Colonic mucosa (tissue), 4 donors: ENCODE data around the gene E2F3. TPM values are rescaled to one million over a fixed set of nuclear protein-coding genes. Genes with fewer than 3 reads are reported as not detected.

Experiments used
- DNase-seq: peaks from one replicate; pipeline ENCODE4 v3.0.0-alpha.2; 2020
- H3K27ac ChIP-seq: fragments of 200-600 bp; one replicate; pipeline ENCODE4 v1.8.0; 2021
- H3K27me3 ChIP-seq: fragments of 200-600 bp; one replicate; pipeline ENCODE4 v1.8.0; 2021
- H3K36me3 ChIP-seq: fragments of 200-600 bp; one replicate; pipeline ENCODE4 v1.8.0; 2021
- H3K4me1 ChIP-seq: fragments of 200-600 bp; one replicate; pipeline ENCODE4 v1.8.0; 2021; ENCODE audit warnings: mild to moderate bottlenecking
- H3K4me3 ChIP-seq: fragments of 200-600 bp; one replicate; pipeline ENCODE4 v1.8.0; 2021
- H3K9ac ChIP-seq, 2 donors: one replicate each; pipeline ENCODE4 v1.7.0; 2013; ENCODE audit warnings: control low read depth in 2 of 2, low read depth in 2 of 2, low read length in 2 of 2
- H3K9me3 ChIP-seq: fragments of 200-600 bp; one replicate; pipeline ENCODE4 v1.8.0; 2021
- CTCF ChIP-seq: fragments of 200-600 bp; IDR thresholded peaks from one replicate; pipeline ENCODE4 v1.8.0; 2022; ENCODE audit warnings: antibody characterized with exemption, mild to moderate bottlenecking
- intact Hi-C: fragments of 100-400 bp; cut with DNase I; formaldehyde crosslinking; loops from one replicate; pipeline ENCODE4 v1.14.1; 2022
- total RNA-seq, 2 donors: library from RNA; stranded (reverse); fragmentation: NEBNext Ultra II Directional in 1 of 2; extraction: Animal tissue kit (Norgen Biotek cat#: 25700) in 1 of 2; gene quantifications; one replicate each; pipeline ENCODE4 v1.2.1, GENCODE V29; 2021
- donor health status: healthy.
- donor health status: DM: no; HTN: no; CAD: no.
- donor health status: DM: no; HTN: no; CAD: no.

E2F3 gene
- total RNA-seq, 2 donors from 2014 or later, result 10.0 to 11.2 TPM

- no peaks in the 10 kb centered on the region for H3K4me1 ChIP-seq
- TF ChIP-seq CTCF, result no peak
- DNase-seq, result no peak
- no peak overlapping the region for H3K27ac ChIP-seq
- no peak overlapping the region for H3K9ac ChIP-seq
- no peaks in the 10 kb centered on the region for H3K27me3 ChIP-seq
- no peaks in the 10 kb centered on the region for H3K36me3 ChIP-seq
- H3K9me3 ChIP-seq, result no peaks in the 10 kb centered on the region
- no peak overlapping the region for H3K4me3 ChIP-seq
- intact Hi-C loops, result loop anchor here (5.0 kb wide), 1 partner anchor 118 kb away; no protein-coding TSS in a partner anchor
Measured at GRCh38 chr6:20408851-20409250, 7.2 kb downstream of the E2F3 start.

DNA sequence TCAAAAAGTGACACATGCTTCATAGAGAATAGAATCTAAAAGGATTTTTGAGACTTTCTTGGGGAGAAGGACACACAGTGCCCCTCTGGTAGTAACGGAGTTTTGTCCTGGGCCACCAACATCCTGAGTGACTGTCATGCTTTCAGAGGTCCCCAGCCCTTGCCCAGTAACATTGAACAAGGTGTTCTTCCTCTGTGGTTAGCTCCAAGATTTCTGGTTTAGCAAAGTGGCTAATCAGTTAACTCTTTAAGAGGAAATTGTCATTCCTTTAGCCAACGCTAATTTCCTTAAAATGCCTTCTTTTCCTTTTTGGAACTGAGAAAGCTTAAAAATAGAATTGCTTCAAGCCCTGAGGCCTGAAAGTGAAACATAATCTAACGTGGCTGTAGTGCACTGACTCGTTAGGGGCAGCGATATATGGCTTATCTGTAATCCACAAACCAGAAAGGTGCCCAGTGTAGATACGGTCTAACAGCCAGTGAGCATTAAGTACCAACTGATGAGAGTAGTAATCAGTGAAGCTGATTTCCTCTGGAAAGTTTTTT, 7.8 kb downstream of the E2F3 start:
- no peak for DNase-seq
- H3K4me3 ChIP-seq, result no peak overlapping the region
- no peaks in the 10 kb centered on the region for H3K36me3 ChIP-seq
- no peak for TF ChIP-seq CTCF
- intact Hi-C loops, result loop anchor here (5.0 kb wide), 1 partner anchor 118 kb away; no protein-coding TSS in a partner anchor
- H3K9ac ChIP-seq, result no peak overlapping the region
- no peak overlapping the region for H3K27ac ChIP-seq
- no peaks in the 10 kb centered on the region for H3K9me3 ChIP-seq
- H3K27me3 ChIP-seq, result no peaks in the 10 kb centered on the region
- H3K4me1 ChIP-seq, result no peaks in the 10 kb centered on the region

DNA sequence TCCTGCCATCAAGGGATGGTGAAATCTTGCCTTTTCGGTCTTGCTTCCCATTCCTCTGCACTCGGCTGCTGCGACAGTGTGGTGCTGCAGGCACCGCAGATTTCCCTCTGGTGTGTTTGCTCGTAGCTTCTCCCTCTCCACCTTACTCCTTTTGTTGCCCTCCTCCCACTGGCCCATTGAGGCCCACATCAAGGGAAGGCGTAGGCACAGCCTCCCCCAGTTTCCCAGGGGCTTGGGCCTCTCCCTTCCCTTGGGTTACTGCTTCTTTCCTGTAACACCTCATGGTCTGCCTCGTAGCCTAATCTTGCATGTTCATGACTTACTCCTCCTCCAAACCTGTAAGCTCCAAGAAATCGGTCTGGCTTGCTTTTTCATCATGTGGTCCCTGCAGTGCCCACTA, 9.9 kb downstream of the E2F3 start:
- no peak overlapping the region for H3K27ac ChIP-seq
- no peak overlapping the region for H3K9ac ChIP-seq
- TF ChIP-seq CTCF, result no peak
- no peaks in the 10 kb centered on the region for H3K36me3 ChIP-seq
- no peak for DNase-seq
- intact Hi-C loops, result no loop called here
- no peaks in the 10 kb centered on the region for H3K27me3 ChIP-seq
- H3K4me3 ChIP-seq, result no peak overlapping the region
- peaks cover 8% of the 10 kb centered on the region for H3K4me1 ChIP-seq
- no peaks in the 10 kb centered on the region for H3K9me3 ChIP-seq

DNA sequence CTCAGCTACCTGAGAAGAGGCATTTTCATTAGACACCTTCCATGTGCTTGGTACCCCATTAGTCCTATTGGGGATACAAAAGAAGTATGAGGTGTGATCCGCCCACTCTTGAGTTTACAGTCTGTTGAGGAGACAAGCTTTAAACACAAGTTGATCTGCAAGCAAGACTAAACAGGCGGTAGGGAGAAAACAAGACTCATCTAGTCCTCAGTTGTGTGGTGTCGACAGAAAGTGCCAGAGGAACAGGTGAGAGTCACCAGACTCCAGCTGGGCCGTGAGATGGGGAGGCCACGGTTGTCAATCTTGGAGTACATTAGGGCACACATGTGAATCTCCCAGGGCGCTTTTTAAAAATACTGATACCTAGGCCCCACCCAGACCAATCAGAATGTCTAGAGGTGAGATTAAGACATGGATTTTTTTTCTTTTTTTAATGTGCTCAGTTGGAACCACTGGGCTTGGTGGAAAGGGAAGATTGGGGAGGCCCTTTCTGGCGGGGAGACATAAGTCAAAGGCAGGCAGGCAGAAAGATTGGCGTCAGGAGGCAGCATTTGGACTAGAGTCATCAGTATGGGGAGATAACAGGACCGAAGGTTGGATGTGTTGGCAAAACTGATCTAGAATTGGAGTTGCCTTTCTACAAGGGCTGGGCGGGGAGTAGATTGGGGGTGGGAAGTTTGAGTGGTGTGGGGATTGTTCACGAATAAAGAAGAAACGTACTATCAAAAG, 10.4 kb downstream of the E2F3 start:
- Histone ChIP-seq H3K27me3 (no peaks in the 10 kb centered on the region), H3K4me3 (no peak overlapping the region), H3K9me3 (no peaks in the 10 kb centered on the region), H3K9ac (no peak overlapping the region), H3K36me3 (no peaks in the 10 kb centered on the region), H3K27ac (no peak overlapping the region), H3K4me1 (peaks cover 8% of the 10 kb centered on the region)
- intact Hi-C loops, result no loop called here
- no peak for DNase-seq
- TF ChIP-seq CTCF, result no peak

GRCh38 chr6:20412682-20413073, 11.0 kb downstream of the E2F3 start:
- Histone ChIP-seq H3K9ac (no peak overlapping the region), H3K9me3 (no peaks in the 10 kb centered on the region), H3K4me3 (no peak overlapping the region), H3K27me3 (no peaks in the 10 kb centered on the region), H3K27ac (no peak overlapping the region), H3K36me3 (no peaks in the 10 kb centered on the region), H3K4me1 (peaks cover 9% of the 10 kb centered on the region)
- intact Hi-C loops, result no loop called here
- DNase-seq, result no peak
- no peak for TF ChIP-seq CTCF
